Tibial nerve (tissue), 3 donors: ENCODE measurements around the gene TMEM144.

ENCODE experiments used
- POLR2A ChIP-seq, 2 donors: fragments of 450-650 bp; IDR thresholded peaks; one replicate each; pipeline ENCODE4 v1.6.1; 2017; ENCODE audit warnings: antibody characterized with exemption in 2 of 2, mild to moderate bottlenecking in 2 of 2, moderate library complexity in 2 of 2
- TF ChIP-seq, protein P1 (sequence below), 5 experiments: fragments of 200-600 bp in 3 of 5; fragments of 450-650 bp in 2 of 5; sonication (generic) in 3 of 5; IDR thresholded peaks; one replicate each; pipeline ENCODE4 v1.5.1; 2016 to 2019; ENCODE audit warnings: antibody characterized with exemption in 5 of 5, mild to moderate bottlenecking in 3 of 5, moderate library complexity in 2 of 5

DNA sequence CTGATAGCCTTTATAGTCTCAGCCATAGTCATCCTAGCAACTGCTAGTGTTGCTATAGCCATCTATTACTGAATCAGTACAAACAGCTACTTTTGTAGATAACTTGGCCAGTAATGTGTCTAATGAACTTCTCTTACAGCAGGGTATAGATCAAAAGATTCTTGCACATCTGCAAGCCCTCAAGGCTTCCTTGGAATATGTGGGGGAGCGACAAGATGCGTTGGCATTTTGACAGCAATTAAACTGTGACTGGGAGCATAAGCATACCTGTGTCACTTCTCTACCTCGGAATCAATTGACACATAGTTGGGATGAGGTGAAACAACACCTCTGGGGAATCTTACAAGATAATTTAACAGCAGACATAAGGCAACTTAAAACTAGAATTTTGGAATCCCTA, 87.6 kb downstream of the TMEM144 start:
- TF ChIP-seq, protein P1, sequence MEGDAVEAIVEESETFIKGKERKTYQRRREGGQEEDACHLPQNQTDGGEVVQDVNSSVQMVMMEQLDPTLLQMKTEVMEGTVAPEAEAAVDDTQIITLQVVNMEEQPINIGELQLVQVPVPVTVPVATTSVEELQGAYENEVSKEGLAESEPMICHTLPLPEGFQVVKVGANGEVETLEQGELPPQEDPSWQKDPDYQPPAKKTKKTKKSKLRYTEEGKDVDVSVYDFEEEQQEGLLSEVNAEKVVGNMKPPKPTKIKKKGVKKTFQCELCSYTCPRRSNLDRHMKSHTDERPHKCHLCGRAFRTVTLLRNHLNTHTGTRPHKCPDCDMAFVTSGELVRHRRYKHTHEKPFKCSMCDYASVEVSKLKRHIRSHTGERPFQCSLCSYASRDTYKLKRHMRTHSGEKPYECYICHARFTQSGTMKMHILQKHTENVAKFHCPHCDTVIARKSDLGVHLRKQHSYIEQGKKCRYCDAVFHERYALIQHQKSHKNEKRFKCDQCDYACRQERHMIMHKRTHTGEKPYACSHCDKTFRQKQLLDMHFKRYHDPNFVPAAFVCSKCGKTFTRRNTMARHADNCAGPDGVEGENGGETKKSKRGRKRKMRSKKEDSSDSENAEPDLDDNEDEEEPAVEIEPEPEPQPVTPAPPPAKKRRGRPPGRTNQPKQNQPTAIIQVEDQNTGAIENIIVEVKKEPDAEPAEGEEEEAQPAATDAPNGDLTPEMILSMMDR (IDR thresholded peaks at IDR 0.05), result no peak
- no peak for TF ChIP-seq POLR2A (IDR thresholded peaks at IDR 0.05)
